ENCODE measurements around the gene SULT1C4.

The SULT1C4 gene

DNA sequence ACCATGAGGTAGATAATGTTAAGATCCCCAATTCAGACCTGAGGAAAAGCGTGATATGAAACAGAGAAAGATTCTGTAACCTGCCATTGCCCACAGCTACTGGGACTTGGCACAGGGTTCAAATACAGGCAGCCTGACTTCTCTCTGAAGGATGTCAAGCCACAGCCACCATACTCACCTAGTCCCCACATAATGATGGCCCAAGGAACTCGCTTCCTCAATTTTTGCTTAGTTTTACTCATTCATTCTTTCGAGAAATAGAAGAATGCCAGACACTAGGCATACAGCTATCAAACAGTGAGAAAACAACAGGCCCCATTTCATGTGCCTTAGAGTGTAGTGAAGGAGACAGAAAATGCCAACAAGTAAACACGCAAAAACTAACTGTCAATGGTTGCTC is 980 bp upstream of the SULT1C4 start:
- DNase-seq, result no peak

GRCh38 chr2:108377401-108377800 is 353 bp upstream of the SULT1C4 start:
- no peak for DNase-seq

- no peak for DNase-seq
Measured at GRCh38 chr2:108378851-108379250, 1.1 kb downstream of the SULT1C4 start.

- DNase-seq, result no peak
Measured at GRCh38 chr2:108382196-108382595, 4.4 kb downstream of the SULT1C4 start.

DNA sequence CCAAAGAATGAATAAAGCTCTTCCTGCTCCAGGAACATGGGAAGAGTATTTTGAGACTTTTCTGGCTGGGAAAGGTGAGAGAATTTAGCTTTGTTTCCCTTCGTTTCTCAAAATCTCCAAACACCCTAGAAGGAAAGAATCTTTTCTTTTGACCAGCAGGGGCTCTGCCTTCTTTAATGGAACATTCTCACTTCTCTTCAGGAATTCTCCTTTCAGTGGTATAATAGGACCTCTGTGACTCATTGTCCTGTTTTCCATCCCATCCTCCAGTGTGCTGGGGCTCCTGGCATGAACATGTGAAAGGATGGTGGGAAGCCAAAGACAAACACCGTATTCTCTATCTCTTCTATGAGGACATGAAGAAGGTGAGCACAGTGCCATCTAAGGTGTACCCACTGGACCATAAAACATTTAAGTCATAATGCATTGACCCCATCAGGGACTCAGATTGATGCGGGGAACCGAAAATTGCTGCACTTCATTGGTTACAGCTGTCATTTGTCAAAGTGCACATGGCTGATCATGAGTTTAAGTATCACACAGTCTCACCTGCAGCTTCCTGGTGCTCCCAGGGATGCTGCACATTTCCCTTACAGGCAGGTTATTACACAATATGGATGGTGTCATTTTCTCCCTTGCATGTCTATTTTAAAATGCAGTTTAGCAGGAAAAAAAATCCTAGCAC is 5.5 kb downstream of the SULT1C4 start:
- no peak for DNase-seq

- DNase-seq, result no peak
Measured at GRCh38 chr2:108384662-108385393, 7.1 kb downstream of the SULT1C4 start.

DNA sequence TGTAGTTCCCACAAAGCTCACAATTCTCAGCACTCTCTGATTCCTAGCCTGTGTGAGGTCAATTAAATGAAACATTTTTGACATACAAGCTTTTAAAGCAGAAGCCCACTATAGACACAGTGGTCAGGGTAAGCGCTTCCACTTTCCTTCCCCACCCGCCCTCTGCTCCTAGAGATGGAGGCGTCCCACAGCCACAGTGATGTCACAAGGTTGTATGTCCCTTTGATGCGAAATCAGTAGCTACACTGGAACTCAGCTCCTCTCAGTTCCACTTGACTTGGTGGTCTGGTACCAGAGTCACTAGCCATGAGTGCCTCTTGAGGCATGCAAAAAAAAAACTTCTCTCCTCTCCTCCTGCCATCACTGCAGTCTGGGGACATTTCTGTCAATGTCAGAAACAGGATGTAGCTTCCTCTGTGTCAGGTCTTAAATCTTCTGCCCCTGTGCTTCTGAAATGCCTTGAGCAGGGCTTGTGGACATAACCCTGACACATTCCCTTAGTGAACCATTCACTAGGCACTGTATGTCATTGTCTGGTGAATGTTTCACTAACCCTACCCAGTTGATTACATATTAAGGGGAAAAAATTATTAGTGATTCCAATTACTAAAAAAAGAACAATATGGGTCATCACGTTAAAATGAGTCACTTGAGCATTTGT is 7.8 kb downstream of the SULT1C4 start:
- no peak for DNase-seq

- DNase-seq, result no peak
Measured at GRCh38 chr2:108388045-108388444, 10.3 kb downstream of the SULT1C4 start.

GRCh38 chr2:108390340-108390739 is 12.6 kb downstream of the SULT1C4 start:
- DNase-seq, result no peak

DNA sequence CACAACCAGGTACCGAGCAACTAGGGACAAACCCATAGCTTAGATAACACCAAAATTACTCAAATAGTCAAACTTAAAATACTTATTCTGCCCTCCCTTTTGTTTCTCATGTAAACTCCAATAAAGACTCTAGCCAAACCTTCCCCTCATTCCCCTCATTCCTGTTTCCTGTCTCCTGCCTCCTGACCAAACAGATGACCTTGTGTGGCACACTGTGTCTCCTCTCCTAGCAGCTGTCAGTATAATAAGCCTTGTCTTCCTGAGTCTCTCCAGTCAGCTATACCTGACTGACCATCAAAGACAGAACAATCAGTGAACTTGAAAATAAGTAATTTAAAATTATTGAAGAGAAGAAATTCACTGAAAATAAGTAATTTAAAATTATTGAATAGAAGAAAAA is 14.3 kb downstream of the SULT1C4 start:
- no peak for DNase-seq

GRCh38 chr2:108393197-108393596 is 15.4 kb downstream of the SULT1C4 start:
- no peak for DNase-seq

DNA sequence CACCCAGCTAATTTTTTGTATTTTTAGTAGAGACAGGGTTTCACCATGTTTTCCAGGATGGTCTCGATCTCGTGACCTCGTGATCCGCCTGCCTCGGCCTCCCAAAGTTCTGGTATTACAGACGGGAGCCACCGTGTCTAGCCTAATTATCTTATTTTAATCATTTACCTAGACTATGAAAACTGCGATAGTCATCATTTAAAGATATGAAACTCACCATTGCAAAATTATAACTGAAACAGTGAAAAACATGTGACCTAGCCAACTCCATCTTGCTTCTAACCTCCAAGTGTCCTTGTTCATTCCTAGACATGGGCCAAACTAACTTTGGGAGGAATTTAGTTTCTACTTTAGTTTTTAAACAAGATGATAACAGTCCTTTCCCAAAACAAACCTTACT is 17.4 kb downstream of the SULT1C4 start:
- DNase-seq, result no peak

DNA sequence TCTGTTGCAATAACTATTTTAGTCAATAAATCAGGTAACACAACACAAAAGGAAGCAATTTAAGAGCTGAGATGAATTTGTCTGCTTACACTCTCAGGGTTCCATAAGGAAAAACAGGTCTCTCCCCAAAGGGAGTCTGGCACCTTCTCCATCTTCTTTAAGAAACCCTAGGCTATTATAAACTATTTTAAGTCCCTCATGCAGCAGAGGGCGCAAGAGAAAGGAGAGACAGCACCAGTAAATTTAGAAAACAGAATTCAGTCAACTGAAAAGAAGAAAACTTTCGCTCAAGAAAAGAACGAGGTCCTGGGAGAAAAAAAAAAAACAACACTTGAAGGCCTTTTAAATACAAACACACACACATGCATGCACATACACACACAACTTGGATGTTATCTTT is 19.1 kb downstream of the SULT1C4 start:
- DNase-seq, result no peak

DNA sequence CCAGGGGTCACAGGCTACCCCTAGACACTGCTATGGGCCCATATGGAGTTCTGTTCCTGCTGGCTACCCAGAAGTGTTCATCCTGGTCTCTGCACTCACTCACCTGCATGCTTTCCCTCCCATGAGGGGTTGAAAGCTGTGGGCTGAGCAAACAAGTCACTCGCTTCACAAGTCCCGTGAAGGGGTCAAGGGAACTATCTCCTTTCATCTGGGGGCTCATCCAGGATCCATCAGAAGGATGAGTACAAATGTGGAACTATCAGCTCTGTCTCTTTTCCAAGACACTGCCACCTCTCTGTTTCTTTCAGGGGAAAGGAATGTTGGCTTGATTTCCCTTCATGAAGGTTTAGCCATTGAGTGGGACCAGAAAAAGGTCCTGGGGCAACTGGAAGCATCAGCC is 21.7 kb downstream of the SULT1C4 start:
- no peak for DNase-seq

DNA sequence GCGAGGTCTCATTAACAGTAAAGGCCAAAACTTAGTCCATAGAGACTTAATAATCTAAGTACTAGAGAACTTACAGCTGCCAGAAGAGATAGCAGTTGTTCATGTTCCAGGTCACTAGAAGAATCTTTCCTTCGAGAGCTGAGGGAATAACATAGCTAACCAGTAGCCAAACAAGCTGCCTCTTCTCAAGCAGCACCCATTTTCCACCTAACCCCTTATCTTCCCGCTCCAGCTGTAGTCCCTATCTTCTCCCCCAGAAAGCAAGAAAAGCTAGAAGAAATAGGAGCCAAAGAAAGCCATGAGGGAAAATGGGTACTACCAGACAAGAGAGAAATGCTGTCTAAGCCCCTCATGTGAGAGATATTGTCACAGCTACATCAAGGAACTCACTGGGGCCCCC is 24.0 kb downstream of the SULT1C4 start:
- DNase-seq, result no peak

GRCh38 chr2:108403494-108403893 is 25.7 kb downstream of the SULT1C4 start:
- no peak for DNase-seq

DNA sequence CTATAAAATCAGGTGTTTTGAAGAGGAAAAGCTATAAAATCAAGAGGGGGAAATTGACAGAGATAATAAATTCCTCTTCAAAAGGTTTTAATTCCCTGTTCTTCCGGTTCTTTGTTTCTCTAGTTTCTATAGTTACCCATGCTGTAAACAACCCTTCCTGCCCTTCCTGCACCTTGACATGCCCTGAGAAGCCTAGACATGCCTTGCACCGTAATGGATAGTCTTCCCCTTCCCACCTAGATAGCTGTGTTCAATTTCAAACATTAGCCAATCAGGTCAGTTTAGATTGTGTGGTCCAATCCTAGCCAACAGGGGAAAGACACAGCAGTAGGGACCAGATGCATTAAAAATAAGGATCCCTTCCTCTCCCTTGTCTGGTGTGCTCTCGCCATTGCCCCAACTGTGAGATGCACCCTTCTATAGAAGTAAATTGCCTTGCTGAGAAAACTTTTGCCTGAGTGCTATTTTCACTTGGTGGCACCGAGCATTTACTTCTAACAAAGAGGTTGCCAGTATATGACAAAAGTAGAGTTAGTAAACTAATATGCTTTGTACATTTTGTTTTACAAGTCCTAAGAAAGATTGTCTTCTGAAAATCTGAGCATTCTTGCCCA is 27.1 kb downstream of the SULT1C4 start:
- DNase-seq, result no peak

DNA sequence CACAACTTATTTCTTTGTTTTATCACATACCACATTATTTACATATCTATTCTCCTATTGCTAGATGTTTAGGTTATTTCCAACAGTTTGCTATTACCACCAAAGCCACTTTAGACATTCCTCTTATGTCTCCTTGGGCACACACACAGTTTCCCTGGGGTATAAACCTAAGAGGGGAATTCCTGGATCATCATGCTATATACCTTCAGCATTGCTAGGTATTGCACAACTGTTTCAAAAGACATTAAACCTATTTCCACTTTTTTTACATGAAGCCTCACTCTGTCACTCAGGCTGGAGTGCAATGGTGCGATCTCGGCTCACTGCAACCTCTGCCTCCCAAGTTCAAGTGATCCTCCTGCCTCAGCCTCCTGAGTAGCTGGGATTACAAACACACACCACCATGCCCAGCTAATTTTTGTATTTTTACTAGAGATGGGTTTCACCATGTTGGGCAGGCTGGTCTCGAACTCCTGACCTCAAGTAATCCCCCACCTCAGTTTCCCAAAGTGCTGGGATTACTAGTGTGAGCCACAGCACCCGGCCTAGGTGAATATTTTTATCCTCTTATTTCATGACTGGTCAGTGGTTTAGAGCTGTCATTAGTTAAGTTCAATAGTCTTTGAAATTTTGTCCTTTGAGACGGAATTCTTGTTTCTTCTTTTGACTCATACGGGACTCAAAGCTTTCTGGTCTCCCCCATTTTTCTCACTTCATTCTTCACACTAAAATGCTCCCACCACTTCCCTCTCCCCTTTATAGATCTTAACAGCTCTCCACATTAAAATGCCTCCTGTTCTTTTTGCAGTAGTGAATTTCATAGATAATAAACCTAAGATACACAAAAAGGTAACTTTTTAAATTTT is 30.3 kb downstream of the SULT1C4 start:
- no peak for DNase-seq

GRCh38 chr2:108409768-108410167 is 32.0 kb downstream of the SULT1C4 start:
- no peak for DNase-seq

DNA sequence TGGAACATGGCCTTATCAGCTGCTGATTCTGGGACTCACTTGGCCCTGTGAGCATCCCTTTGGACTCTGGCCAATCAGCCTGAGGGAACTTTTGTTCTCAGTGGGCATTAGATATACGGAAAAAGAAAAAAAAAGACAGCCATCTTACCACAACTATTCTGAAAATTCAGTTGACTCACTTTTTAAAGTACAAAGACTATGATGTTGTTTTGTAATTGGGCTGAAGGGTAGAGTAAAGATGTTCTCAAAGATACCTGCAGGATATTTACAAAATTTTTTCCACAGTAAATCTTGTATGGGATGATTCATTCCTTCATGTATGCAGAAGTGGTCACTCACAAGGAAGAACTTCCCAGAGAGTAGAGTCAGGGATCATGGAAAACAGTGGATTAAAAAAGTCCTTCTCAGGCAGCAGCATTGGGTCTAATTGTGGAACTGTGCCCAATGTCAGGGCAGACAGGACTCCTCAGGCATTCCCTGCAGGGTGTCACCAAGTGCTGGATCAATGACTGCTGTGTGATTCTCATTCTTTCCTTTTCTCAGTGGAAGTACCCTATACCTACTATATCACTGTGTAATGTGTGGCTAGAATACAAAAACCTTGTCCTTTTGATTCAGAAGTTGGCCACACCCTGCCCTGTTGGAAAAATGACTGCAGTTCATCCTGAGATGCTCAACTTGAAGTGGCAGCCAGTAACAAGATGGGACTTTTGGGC is 35.4 kb downstream of the SULT1C4 start:
- no peak for DNase-seq

- DNase-seq, result no peak
Measured at GRCh38 chr2:108413711-108414095, 35.9 kb downstream of the SULT1C4 start.

- DNase-seq, result no peak
Measured at GRCh38 chr2:108414256-108414876, 36.6 kb downstream of the SULT1C4 start.
